Hematopoietic multipotent progenitor cell treated with erythropoietin and hydrocortisone succinate and interleukin-3 and kit ligand, for 4 days (in vitro differentiated cells): Measurements from ENCODE around the gene CPEB4.
A peak's percentile ranks its signal among the peaks of the same experiment; 100 is the strongest.

Experiments used
- DNase-seq: peaks from one replicate; pipeline ENCODE4 v3.0.0-alpha.2; 2015

CPEB4 gene

DNA sequence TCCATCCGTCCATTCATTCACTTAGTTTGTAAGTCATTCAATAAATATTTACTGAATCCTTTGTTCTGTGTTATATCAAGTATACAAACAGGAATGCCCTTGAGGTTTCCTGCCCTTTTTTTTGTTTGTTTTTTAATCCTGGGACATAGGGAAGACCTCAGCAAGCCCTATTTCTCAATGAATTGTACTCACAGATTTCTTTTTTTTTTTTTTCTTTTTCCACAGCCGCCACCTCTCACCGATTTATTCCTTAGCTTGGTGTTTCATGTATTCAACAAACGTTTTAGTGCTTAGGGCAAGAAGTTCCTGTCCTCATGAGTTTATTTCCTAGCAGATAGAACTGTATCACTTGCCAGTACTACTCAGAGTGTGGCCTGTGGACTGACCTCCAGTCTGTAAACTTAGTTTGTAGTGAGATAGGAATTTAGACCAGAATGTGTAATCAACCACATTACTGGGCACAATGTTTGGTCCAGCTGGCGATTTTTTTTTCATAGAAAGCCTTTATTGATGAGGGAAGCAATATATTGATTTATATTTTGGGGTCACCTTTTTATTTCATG, 65.5 kb downstream of the CPEB4 start:
- no peak for DNase-seq

DNA sequence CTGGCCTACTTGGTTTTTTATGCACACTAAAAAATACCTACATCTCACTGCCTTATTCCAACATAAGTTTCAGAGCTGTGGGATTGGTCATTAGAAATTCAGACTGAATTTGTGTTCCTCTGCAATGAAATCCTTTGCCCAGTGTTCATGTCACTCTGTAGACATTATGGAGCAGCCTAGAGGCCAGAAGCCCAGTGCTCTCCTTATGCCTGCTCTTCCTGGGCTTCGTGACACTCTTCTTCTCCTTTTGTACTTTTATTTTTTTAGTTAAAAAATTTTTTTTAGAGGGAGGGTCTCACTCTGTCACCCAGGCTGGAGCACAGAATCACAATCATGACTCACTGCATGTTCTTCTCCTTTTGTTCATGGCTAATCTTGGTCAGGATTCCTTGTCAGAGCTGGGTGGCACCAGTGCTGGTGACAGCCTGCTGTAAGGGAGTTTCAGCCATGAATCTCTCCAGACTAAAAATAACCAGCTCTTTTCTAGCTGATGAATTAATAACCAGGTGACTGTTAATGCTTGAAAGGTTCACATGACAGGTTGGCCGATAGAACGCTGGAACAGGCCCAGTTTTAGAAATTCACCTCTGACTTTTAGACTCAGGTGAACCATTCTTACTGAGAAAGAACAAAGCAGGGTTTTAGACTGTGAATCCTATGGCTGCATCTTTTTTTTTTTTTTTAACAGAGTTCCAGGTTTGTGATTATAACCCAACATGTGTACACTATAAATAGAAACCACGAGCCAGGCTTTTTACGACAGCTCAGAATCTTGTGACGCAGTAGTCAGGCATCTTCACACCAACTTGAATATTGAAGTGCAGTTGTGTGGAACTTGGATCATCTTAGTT, 66.7 kb downstream of the CPEB4 start:
- no peak for DNase-seq

DNA sequence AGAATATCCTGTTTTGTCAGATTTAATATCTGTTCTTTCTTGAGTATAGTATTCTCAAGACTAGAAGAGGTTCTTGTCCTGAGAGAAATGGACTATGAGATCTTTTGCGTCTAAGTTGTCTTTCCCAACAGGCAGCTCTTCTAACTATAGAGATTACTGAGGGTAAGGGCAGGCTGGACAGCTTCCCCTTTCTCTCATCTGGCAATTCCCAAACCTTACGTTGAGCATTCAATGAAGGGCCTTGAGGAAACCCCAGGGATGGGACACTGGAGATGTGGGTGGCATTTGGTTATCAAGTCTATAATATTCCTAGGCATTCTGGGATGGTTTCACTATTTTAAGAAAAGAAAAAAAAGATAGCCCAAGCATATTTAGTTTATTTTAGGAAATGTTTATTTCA, 72.8 kb downstream of the CPEB4 start:
- DNase-seq: no peak

DNA sequence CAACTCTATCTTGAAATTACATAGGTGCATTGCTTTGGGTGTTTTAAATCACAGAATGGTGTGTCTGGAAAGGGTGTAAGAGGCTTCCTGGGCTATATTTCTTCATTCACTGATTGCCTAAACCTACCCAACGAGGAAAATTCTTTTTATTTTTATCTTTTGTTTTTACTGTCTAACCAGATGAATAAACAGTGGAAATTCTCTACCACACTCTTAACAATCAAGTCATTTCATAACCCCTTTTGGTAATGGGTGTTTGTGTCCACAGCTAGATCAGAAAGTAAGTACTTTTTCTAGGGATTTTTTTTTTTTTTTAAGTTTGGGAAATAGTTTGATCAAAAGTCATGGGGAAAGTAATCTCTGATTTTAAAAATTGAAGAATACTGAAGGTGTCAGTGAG, 73.3 kb downstream of the CPEB4 start:
- no peak for DNase-seq

DNA sequence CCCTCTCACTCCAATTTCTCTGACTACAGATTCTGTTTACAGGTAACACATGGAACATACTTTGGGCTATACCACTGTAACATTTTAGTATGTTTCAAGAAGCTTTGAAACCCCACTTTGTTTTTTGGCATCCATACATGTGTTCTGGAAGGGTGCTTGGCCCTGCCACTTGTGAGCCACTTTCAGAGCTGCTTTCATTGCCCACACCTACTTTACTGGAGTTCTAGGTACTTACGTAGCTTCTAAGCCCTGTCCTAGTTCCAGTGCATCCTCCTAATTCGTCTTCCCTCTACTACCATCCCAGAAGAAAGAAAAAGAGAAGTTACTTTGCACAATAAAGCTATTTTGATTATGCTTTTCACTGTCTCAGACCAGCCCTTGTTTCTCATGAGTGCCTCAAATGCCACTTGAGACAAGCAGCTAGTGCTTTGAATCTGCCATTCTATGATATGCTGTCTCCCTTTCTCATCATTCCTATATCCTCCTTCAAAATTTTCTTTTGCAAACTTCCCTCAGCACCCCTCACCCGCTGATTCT, 74.4 kb downstream of the CPEB4 start:
- no peak for DNase-seq

DNA sequence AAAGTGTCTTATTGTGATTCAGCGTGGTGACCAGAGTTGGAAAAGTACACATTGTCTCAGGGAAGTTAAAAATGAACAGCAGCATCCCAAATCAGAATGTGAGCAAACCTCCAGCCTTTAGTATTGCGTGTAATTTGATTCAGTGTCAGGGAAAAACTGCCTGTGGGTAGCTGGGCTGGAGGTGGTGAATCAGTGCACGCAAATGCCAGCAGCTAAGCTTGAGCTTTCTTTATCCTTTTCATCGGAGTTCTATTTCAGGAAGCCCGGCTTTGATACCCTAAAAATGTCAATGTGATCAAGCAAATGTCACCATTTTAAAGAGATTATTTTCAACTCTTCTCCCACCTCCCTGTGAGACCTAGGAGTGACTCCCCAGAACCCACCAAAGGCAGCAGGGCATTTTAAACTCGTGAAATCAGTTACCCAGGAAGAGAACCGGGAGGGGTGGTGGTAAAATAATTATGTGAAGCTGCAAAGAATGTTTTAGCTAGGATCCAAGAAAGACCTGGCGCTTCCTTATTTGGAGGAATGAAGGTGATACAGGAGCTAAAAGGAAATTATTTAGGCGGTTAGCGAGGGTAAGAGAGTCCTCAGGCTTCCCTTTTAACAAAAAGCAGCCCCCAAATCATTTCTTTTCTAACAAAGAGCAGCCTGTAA, 75.2 kb downstream of the CPEB4 start:
- no peak for DNase-seq

DNA sequence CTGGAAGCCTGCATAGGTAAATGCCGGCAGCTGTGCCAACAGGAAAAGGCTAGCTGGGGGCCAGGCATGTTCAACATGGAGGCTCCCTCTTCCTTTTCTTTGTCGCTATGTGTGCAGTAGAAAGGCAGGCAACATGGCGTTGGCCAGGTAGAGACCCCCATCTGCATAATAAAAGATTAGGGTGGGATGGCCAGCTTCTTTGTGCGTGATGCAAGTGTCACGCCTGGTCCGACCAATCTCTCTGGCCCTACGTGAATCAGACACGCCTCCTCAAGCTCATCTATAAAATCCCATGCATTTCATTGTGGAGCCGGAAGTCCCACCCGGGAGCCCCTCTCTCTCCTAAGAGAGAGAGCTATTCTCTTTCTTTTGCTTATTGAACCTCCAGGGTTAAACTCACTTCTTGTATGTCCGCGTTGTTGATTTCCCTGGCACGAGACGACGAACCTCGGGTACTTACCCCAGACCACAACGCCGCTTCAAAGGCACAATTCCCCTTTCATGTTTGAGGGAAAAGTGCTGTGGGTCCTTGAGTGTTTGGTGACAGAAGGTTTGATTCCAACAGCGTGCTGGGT, 75.8 kb downstream of the CPEB4 start:
- DNase-seq: no peak

DNA sequence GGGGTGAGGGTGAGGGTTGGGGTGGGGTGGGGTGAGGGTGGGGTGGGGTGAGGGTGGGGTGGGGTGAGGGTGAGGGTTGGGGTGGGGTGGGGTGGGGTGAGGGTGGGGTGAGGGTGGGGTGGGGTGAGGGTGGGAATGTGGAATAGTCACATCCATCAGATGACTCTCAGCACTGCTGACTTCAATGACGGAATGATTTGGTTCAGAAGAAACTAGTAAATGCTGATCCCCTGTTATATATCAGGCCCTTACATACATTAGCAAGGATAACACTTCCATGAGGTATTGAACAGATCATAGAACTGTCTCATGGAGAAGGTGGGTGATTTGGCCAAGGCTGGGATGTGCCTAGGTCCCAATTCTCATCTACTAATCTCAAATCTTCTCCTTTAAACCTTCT, 76.4 kb downstream of the CPEB4 start:
- DNase-seq: no peak

DNA sequence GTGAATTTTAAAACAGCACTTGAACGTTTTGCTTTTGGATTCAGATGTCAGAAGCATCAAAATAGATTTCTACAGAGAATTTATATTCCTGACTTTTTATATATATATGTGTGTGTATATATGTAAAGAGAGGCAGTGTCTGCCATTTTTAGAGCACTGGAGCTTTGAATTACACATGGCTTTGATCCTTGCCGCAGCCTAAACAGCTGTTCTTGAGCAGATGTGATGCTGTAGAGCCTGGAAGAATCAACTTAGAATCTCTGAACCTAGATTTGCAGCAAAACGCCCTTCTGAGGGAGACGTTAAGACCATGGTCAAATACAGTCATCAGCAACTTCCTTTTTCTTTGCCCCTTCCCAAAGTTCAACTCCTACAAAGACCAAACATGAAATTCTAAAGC, 79.1 kb downstream of the CPEB4 start:
- DNase-seq: no peak

DNA sequence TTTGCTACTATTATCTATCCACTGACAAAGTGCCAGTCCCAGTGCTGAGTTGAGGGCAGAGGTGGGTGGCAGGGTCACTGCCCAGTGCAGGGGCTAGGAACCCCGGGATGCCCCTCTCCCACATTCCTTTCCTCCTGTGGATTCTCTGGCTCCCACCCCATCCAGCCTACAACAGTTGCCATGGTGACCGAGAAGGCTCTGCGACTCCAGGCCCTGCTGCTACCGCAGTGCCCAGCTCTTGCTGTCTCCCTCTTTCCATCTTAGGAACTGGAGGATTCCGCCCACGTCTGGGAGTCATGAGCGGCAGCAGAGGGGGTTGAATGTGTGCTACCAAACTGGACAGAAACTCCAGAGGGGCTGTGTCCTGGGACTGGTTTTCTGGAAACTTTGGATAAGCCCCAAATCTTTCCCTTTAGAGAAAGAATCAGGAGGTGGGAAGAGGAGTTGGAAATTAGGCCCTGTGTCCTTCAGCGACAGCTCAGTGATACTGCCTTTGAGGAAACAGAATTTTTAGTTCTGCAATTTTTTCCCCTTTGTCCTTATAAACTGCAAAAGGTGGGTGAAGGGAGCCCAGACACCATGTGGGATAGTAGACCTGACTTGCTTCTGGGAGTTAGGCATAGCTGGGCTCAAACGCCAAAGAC, 80.1 kb downstream of the CPEB4 start:
- DNase-seq: no peak

DNA sequence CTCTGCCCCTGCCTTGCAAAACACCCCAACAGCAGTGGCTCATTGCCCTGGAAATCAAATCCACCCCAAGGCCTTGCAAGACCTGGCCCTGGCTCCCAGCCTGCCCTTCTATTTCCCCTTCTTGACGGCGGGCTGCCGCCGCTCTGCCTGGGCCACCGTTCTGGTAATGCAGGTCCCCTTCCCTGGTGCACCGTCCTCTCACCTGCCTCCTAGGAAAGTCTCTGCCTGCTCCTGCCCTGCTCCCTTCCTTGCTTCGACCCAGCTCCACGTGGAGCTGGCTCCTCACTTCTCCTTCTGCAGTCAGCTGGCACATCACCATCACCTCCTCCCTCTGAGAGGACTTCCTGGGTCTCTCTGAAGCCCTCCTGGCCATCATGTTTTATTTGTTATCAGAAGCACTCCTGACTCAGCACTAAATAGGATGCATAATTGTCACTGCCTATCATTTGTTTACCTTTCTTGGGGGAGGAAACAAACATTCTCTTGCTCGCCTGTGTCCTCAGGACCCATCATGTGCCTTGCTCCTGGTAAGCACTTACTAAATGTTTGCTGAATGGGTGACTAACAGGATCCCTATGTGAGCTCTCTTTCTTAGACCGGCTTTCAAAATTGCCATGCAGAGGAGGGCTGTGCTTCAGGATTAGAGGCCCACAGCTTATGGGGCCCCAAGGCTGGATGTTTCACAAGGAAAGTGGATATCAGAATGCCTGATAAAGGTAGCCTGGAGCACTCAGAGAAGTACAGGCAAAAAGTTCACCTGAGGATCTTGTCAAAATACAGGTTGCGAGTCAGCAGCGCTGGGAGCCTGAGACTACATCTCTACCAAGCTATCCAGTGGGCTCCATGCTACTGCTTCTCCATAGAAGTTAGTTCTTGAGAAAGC, 81.3 kb downstream of the CPEB4 start:
- no peak for DNase-seq

DNA sequence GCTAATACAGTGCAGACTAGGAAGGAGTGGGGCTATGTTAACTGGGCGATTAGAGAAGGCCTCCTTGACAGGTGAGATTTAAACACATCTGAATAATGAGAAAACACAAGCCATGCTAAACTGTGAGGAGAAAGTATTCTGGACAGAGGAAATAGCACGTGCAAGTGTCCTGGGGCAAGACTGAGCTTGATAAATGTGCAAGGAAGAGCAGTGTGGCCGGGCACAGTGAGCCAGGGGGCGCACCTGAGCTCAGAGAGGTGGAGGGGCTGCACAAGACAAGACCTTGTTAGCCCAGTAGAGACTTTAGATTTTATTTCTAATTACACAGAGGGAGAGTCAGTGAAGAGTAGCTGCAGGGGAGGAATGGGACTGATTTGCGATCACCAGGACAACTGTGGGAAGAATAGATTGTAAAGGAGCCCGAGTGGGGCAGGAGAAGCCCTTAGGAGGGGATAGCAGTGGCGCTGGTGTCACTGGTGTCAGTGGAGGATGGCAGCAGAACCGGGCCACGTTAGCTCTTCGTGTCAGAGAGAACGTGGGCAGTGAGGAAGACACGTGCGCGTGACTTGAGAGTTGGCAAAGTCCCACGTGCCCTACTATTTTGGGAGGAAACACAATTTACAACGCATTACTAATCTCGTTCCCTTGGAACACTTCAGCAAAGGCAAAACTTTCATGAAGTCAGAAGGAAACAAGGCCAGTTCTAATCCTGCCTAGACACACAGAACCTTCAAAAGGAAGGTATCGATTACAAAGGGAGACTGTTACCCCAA, 82.9 kb downstream of the CPEB4 start:
- DNase-seq: no peak

DNA sequence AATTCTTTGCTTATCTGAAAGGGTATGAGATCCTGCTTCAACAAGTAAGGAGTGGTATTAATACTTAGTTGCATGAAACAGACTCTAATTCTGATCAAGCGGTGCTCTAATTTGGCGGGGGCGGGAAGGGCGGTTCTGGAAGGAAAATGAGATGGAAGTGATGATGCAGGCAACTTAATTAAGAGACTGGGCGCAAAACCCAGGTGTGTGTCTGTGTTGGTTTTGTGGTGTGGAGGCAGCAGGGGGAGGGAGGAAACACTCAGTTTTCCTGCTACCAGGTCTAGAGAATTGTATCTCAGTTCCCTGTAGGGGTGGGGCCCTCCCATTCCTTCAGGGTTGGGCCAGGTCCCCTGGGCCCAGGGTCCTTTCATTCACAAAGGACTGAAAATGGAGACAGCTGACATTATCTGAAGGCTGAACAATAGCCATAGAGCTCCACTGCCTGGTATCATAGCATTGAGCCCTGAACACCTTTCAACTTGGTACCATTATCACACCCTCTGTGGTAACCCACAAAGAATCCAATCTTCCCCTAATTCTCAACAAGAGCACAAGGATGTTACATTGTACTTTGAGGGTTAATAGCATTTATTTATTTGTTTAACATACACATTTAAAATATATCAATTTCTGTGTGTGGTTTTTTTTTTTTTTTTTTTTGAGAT, 83.7 kb downstream of the CPEB4 start:
- DNase-seq: peak; percentile 74

DNA sequence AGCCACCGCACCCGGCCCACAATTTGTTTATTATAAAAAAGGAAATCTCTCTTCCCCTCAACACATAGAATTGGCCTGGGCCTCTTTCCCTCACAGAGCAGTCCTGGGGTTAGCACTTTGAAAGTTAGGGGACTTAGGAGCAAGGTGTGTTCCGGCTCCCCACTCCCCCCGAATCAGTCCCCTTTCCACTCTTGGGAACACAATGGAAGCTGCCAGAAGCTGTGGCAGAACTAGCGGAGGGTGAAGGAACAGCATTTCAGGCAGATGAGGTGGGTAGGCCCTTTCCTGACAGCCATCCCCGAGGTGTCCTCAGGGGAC, 84.4 kb downstream of the CPEB4 start:
- DNase-seq: no peak

DNA sequence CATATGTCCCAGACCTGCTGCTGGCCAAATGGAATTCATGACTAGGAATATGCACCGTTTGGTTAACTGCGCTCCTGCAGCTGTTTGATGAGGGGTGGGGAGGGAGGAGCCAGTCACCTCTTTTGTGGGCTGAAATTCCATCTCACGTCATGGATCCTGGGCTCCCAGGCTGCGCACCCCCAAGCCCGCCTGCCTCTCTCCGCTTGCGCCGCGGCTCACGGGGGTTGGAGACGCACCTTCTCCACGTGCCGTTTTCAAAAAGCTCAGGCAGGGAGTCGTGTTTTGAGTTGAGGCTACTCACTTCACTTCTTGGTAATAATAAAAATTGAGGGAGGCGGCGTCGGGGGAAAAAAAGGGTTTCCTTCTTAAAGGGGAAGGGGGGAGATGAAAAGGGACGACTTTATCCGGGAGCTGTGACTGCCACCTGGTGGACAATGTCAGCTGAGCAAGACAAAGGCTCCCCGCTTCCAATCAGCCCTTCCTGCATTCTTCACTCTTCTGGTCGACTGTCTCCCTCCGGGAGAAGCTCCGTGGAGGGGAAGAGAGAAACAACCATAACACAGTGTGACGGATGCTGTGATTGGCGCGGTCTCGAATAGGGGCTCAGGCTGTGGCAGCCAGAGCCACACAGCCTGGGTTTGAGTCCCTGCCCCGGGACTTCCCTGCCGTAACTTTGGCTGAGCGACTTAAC, 84.9 kb downstream of the CPEB4 start:
- peak; percentile 89 for DNase-seq

DNA sequence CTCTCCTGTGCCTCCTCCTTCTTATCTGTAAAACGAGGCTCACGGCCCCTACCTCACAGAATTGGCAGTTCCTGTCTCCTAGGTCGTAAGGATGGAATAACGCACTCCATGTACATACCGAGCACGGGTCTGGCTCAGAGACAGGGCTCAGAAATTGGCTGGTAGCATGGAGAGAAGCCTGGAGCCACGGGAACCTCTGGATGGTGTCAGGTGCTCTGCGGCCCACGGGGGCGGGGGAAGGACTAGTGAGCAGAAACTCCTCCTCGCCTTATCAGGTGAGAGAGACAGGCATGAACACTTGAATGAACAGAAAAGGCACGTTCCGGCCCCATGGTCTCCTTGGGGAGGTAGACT, 85.4 kb downstream of the CPEB4 start:
- no peak for DNase-seq

DNA sequence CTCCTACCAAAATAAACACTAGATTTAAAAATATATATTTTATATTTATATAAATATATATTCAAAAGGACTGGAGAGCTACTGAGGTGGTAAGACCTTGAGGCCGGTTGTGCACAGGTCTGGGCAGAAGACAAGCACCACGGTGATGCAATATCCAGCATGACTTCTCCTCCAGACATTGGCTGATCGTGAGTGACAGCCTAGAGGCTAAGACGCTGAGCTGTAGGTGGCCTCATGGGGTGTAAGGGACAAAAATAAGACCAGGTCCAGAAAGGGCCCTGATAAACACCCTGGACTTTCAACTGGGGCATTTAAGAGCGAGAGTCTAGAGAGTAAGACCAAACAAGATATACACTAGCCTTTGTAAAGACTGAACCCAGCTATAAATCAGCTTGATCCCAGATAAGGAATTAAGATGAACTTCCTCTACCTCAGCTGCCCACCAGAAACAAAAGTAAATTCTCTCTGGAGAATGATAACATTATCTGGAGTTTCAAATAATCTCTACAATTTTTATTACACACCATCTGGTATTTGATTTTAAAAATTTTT, 86.6 kb downstream of the CPEB4 start:
- no peak for DNase-seq

DNA sequence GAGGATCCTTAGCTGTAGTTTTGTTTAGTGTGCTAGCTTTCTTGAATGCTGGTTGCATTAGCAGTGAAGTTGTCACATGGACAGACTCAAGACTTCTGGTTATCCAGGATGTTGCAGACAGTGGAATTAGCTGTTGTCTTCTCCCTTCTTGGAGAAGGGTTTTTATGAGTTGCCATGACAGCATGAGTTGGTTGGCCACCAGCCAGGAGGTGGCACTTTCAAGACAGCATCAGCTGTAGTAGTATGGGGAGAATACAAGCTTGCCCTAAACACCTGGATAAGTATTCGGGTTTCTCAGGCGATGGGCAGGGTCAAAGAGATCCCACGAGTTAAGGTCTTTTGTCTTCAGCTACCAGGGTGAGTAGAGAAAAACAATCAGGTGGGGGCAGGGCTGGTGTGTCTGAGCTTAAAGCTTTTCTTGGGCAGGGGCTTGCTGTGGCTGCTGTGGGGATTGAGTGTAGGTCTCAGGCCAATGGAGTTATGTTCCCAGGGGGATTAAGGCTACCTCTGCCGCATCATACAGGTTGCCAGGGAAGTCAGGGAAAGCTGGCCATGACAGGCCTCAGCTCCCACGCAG, 93.1 kb downstream of the CPEB4 start:
- DNase-seq: no peak

DNA sequence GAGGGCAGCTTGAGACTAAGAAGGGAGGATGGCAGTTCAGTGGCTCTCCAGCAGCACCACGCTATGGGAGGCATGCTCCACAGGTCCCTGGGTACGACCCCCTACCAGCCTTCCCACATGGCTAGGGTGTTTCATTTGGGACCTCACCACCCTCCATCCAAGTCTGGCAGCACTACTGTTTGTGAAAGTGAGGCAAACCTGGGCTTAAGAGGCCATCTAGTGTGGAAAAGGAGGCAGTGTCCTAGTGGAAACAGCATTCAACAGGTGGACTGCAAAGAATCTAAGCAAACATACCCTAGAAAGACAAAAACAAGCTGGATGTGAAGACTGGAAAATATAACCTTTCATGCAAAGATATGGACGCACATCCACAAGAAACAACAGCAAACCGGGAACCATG, 96.1 kb downstream of the CPEB4 start:
- peak; percentile 32 for DNase-seq
